ENCODE data around the gene UBASH3B.

DNA sequence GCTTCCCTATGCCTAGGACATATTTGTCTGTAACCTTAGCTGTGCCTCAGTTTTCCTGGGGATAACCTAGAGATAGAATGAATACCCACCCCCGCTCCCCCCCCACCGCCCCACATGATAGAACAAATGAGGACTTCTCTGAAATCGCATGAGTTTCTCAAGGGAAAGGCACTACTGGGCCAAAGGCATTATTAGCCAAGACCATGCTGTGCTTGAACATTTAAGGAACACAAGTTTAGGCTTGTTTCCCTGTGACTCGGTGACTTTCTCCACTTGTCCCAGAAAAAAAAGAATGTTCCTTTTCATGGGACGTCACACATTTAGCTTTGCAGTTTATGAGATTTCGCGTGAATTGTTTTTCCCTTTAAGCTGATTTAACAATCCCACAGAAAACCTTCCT, 131.4 kb downstream of the UBASH3B start:
- TF ChIP-seq, protein P1, sequence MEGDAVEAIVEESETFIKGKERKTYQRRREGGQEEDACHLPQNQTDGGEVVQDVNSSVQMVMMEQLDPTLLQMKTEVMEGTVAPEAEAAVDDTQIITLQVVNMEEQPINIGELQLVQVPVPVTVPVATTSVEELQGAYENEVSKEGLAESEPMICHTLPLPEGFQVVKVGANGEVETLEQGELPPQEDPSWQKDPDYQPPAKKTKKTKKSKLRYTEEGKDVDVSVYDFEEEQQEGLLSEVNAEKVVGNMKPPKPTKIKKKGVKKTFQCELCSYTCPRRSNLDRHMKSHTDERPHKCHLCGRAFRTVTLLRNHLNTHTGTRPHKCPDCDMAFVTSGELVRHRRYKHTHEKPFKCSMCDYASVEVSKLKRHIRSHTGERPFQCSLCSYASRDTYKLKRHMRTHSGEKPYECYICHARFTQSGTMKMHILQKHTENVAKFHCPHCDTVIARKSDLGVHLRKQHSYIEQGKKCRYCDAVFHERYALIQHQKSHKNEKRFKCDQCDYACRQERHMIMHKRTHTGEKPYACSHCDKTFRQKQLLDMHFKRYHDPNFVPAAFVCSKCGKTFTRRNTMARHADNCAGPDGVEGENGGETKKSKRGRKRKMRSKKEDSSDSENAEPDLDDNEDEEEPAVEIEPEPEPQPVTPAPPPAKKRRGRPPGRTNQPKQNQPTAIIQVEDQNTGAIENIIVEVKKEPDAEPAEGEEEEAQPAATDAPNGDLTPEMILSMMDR (IDR thresholded peaks at IDR 0.05; ENCODE audit: insufficient read depth, low read length): no peak
- no peak for TF ChIP-seq REST (IDR thresholded peaks at IDR 0.05; ENCODE audit: insufficient replicate concordance, low read depth)
- TF ChIP-seq SPI1 (IDR thresholded peaks at IDR 0.05; ENCODE audit: borderline replicate concordance, low read depth): no peak
- TF ChIP-seq GABPA (IDR thresholded peaks at IDR 0.05; ENCODE audit: low read depth): no peak

Measured in HL-60 (cell line).